Vein endothelial cell (primary cell): ENCODE measurements around the gene TMEM191C. TPM values are rescaled to one million over a fixed set of nuclear protein-coding genes. Genes with fewer than 3 reads are reported as not detected.

Experiments used
- total RNA-seq: library from RNA; depleted of rRNA; stranded (reverse); fragments of >200 nt; gene quantifications from 2 replicates; pipeline ENCODE4 v1.2.3, GENCODE V29; 2012

Gene TMEM191C
- total RNA-seq: 0.33 and 1.2 TPM in 2 replicates

DNA sequence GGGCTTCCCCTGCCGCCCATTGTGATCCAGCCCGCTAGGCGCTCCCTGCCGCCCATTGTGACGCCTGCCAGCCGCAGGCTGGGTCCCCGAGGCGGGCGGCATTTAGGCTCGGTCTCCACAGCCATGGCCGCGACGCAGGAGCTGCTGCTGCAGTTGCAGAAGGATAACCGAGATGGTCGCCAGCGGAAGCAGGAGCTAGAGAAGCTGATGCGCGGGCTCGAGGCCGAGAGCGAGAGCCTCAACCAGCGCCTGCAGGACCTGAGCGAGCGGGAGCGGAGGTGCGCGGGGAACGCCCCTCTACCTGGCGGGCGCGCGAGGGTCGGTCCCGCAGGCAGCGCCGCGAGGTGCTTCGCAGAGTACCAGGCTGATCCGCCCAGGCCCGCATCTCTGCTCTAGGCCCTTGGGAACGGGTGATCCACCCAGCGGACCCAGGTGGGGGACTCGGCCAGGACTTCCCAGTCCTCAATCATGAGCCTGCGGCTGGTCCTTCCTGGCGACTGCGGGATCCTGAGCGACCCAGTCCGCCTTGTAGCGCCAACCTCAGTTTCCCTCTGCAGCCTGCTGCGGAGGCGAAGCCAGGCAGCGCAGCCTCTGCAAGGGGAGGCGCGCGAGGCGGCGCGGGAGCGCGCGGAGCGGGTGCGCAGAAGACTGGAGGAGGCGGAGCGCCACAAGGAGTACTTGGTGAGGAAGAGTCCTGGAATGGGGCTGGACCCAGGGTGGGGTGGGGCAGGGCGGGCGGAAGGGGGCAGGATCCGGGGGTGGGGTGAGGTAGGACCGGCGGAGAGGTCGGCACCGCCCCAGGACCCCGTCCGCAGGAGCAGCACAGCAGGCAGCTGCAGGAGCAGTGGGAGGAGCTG is at the start of gene TMEM191C:
TSS of gene TMEM191C (plus strand) at position 51 of the 857 bp plus-strand sequence. CDS start at position 124, 73 bp downstream.

Other genes with a start within 250 kb of the TMEM191C start
- not detected in 2 replicates for gene RIMBP3B, start 83.6 kb upstream of the TMEM191C start, total RNA-seq
- gene HIC2, start 50.0 kb upstream of the TMEM191C start, total RNA-seq: 4.6 and 4.8 TPM in 2 replicates
- gene RIMBP3C, start 84.1 kb downstream of the TMEM191C start, total RNA-seq: 0.19 TPM in 1 of 2 replicates, not detected in the other
- 54.2 and 68.0 TPM in 2 replicates for gene UBE2L3, start 100.3 kb downstream of the TMEM191C start, total RNA-seq
- 38.5 and 39.8 TPM in 2 replicates for gene YDJC, start 162.6 kb downstream of the TMEM191C start, total RNA-seq
- gene CCDC116, start 165.4 kb downstream of the TMEM191C start, total RNA-seq: 0.33 and 0.38 TPM in 2 replicates
- gene SDF2L1, start 174.9 kb downstream of the TMEM191C start, total RNA-seq: 22.0 and 29.7 TPM in 2 replicates
- gene PPIL2, start 198.6 kb downstream of the TMEM191C start, total RNA-seq: 29.4 and 30.1 TPM in 2 replicates